GM12878 (cell line): ENCODE results near the gene SYTL2. TPM values are rescaled to one million over a fixed set of nuclear protein-coding genes. Genes with fewer than 3 reads are reported as not detected.
"Not testable (repeated sequence)": the region's sequence is repeated elsewhere in the genome, so short reads cannot be mapped to it uniquely, and the experiment has no call there.

Experiments used
- ATAC-seq: fragments of 200-7000 bp; cut with Tn5 transposase; 3 replicates; pipeline ENCODE4 v1.9.1; 2020; ENCODE audit warnings: mild to moderate bottlenecking, moderate library complexity
- BruUV-seq: library from RNA; stranded (reverse); fragments of 400-500 nt; replicated peaks from 2 replicates; lab custom pipeline; 2021; lab: Mats Ljungman, UMichigan
- CTCF ChIA-PET: fragments of 300-600 bp; sonication (Branson Sonifier 250); formaldehyde crosslinking; extraction: SDS; loops from one replicate; lab custom pipeline; 2021; ENCODE audit warnings: inconsistent platforms; lab: Yijun Ruan, JAX
- POLR2A ChIA-PET: fragments of 350-600 bp; formaldehyde crosslinking; extraction: SDS; loops from one replicate; lab custom pipeline; 2021; ENCODE audit warnings: inconsistent platforms; lab: Charles Lee
- RAD21 ChIA-PET: fragments of 300-600 bp; sonication (Branson Sonifier 250); formaldehyde crosslinking; loops from one replicate; lab custom pipeline; 2023; ENCODE audit warnings: antibody characterized with exemption; ENCODE audit not compliant: unreplicated experiment; lab: Charles Lee
- SMC1A ChIA-PET: fragments of 300-600 bp; sonication (Branson Sonifier 250); formaldehyde crosslinking; loops from one replicate; lab custom pipeline; 2023; ENCODE audit not compliant: unreplicated experiment, uncharacterized antibody; lab: Charles Lee
- DNase-seq: peaks from one replicate; pipeline ENCODE4 v3.0.0-alpha.2; 2011; ENCODE audit warnings: low read depth, low spot score
- FAIRE-seq: peaks from 3 replicates; lab custom pipeline; 2011; peaks lifted over from hg19 to GRCh38; lab: Jason Lieb, UNC
- H2AFZ ChIP-seq: 2 replicates; pipeline ENCODE4 v1.6.0; 2011; ENCODE audit warnings: low read depth, low read length, control low read depth; ENCODE audit not compliant: control insufficient read depth
- H3K27ac ChIP-seq: 2 replicates; pipeline ENCODE4 v1.5.1; 2011; ENCODE audit warnings: control low read depth; ENCODE audit not compliant: control insufficient read depth, insufficient read depth
- H3K27me3 ChIP-seq, 2 experiments: replicated peaks in 1 of 2; 2 replicates each; pipeline versions ENCODE4 v1.6.0 to v1.6.1; 2011; ENCODE audit warnings: low read length in 1 of 2; ENCODE audit not compliant: control insufficient read depth in 2 of 2, insufficient read depth in 2 of 2
- H3K36me3 ChIP-seq, 2 experiments: 2 replicates each; pipeline ENCODE4 v1.5.1; 2011; ENCODE audit warnings: low read length in 1 of 2; ENCODE audit not compliant: control insufficient read depth in 2 of 2, insufficient read depth in 2 of 2
- H3K4me1 ChIP-seq: 2 replicates; pipeline ENCODE4 v1.6.1; 2011; ENCODE audit warnings: mild to moderate bottlenecking, low read length, moderate library complexity, mixed read lengths; ENCODE audit not compliant: control insufficient read depth, insufficient read depth
- H3K4me2 ChIP-seq: 2 replicates; pipeline ENCODE4 v1.6.0; 2011; ENCODE audit warnings: control low read depth; ENCODE audit not compliant: control insufficient read depth, insufficient read depth
- H3K4me3 ChIP-seq: fragments of 200-600 bp; sonication (generic); 2 replicates; pipeline ENCODE4 v1.5.1; 2016
- H3K79me2 ChIP-seq: 2 replicates; pipeline ENCODE4 v1.6.0; 2011; ENCODE audit warnings: low read length; ENCODE audit not compliant: control insufficient read depth, insufficient read depth
- H3K9ac ChIP-seq: 2 replicates; pipeline ENCODE4 v1.8.0; 2011; ENCODE audit warnings: low read length, control low read depth, mixed read lengths; ENCODE audit not compliant: control insufficient read depth, insufficient read depth
- H3K9me3 ChIP-seq: replicated peaks from 3 replicates; pipeline ENCODE4 v1.5.1; 2011; ENCODE audit warnings: mild to moderate bottlenecking, low read length; ENCODE audit not compliant: control insufficient read depth, insufficient read depth
- H4K20me1 ChIP-seq: 2 replicates; pipeline ENCODE4 v1.6.0; 2011; ENCODE audit not compliant: control insufficient read depth, insufficient read depth
- EED ChIP-seq: sonication (generic); IDR thresholded peaks from 2 replicates; pipeline ENCODE4 v1.6.1; 2016; ENCODE audit warnings: antibody characterized with exemption, low read depth
- EZH2 ChIP-seq: IDR thresholded peaks from 2 replicates; pipeline ENCODE4 v1.6.1; 2012; ENCODE audit warnings: low read depth, mild to moderate bottlenecking, control low read depth, inconsistent platforms, low read length, borderline replicate concordance; ENCODE audit not compliant: control insufficient read depth
- KDM1A ChIP-seq: fragments of 200-600 bp; sonication (generic); IDR thresholded peaks from 2 replicates; pipeline ENCODE4 v1.6.1; 2016; ENCODE audit warnings: borderline replicate concordance
- SIN3A ChIP-seq: IDR thresholded peaks from 2 replicates; pipeline ENCODE4 v1.6.1; 2012; ENCODE audit warnings: low read depth, low read length, improper control_type of control experiment
- SMC3 ChIP-seq: IDR thresholded peaks from 2 replicates; pipeline ENCODE4 v1.6.1; 2011; ENCODE audit warnings: low read length, improper control_type of control experiment, borderline replicate concordance
- SPI1 ChIP-seq: IDR thresholded peaks from 2 replicates; pipeline ENCODE4 v1.6.1; 2011; ENCODE audit warnings: low read depth, mild to moderate bottlenecking, low read length, moderate library complexity, borderline replicate concordance; ENCODE audit not compliant: insufficient read depth
- WGBS: methylation state at CpG from one replicate; pipeline ENCODE4 v1.1.6; 2016; ENCODE audit warnings: low lambda C conversion rate; ENCODE audit not compliant: insufficient replicate concordance, insufficient coverage; ENCODE audit errors: missing lambda C conversion rate; 5-methylcytosine and 5-hydroxymethylcytosine counted together
- in situ Hi-C: fragments of 300-500 bp; cut with MboI; formaldehyde crosslinking; loops from 9 replicates; pipeline ENCODE4 v1.14.3; 2018; ENCODE audit warnings: mixed read lengths
- intact Hi-C: fragments of 100-400 bp; cut with micrococcal nuclease; formaldehyde crosslinking; loops from one replicate; pipeline ENCODE4 v1.14.2; 2022; ENCODE audit not compliant: unreplicated experiment
- polyA plus RNA-seq, 11 experiments: library from polyadenylated mRNA; depleted of rRNA in 4 of 11; unstranded in 6 of 11; stranded (reverse) in 5 of 11; fragments of >200 nt; fragmentation: Nextera tagmentation in 4 of 11; fragmentation: Illumina TruSeq in 1 of 11; extraction: Ambion mirVana in 4 of 11; extraction: Trizol in 1 of 11; gene quantifications; 1 replicate in 1 of 11; 2 replicates in 10 of 11; pipeline versions ENCODE4 v1.2.1 to v1.2.3, GENCODE V29; 2011 to 2016; ENCODE audit warnings: inconsistent platforms in 2 of 11, missing spikeins in 2 of 11, low read depth in 1 of 11
- total RNA-seq, 4 experiments: library from RNA; depleted of rRNA in 3 of 4; stranded (reverse); fragments of >200 nt in 3 of 4; fragmentation: Illumina TruSeq in 1 of 4; extraction: Trizol in 1 of 4; gene quantifications; 2 replicates each; pipeline versions ENCODE4 v1.2.1 to v1.2.3, GENCODE V29; 2013 to 2021
- TF ChIP-seq, protein P1 (sequence below): fragments of 450-650 bp; IDR thresholded peaks from 2 replicates; pipeline ENCODE4 v1.6.1; 2017; ENCODE audit warnings: antibody characterized with exemption, mild to moderate bottlenecking, moderate library complexity
- TF ChIP-seq, protein P2 (sequence below): fragments of 450-650 bp; IDR thresholded peaks from 2 replicates; pipeline ENCODE4 v1.6.1; 2016; ENCODE audit warnings: mild to moderate bottlenecking
- TF ChIP-seq, protein P3 (sequence below): IDR thresholded peaks from 2 replicates; pipeline ENCODE4 v1.6.1; 2011; ENCODE audit warnings: low read depth, low read length, improper control_type of control experiment, borderline replicate concordance

Gene SYTL2
- total and polyA plus RNA-seq, 10 of the 15 experiments (the other 5 are each of a cell fraction or from before 2014, with no cell fraction given), result 0.02 to 1.4 (median 0.31) TPM; not detected in 2

DNA sequence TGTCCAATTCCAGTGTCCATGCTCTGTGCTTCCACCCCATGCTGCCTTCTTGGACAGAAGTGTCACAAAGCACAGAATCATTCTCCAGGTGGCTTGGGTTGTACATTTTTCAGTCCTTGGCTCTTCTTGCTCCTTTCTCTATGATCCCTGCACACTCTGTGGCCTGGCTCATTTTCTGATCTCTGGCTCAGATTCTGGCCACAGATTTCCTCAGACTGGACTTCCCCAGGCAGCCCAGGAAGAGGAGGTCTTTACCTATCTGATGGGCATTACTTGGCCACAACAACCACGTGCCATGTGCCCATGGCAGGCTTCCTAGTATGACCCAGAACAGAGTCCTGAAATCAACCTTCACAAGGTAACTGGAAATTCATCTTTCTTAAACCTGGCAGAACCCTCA is 27.2 kb downstream of the SYTL2 start:
- no peak for DNase-seq
- no peaks in the 10 kb centered on the region for H3K9me3 ChIP-seq
- H3K4me1 ChIP-seq, result no peaks in the 10 kb centered on the region
- H3K27ac ChIP-seq, result no peak overlapping the region
- FAIRE-seq, result no peak
- no peak overlapping the region for H2AFZ ChIP-seq
- H4K20me1 ChIP-seq, result no peaks in the 10 kb centered on the region
- WGBS, result 0% methylated on average over 1 of the region's 1 CpG
- ChIA-PET RAD21 (no interaction called here), SMC1A (no interaction called here), CTCF (no interaction called here), POLR2A (no interaction called here)
- no peak for ATAC-seq
- H3K36me3 ChIP-seq, result no peaks in the 10 kb centered on the region
- H3K9ac ChIP-seq, result no peak overlapping the region
- no TSS peak for BruUV-seq
- H3K79me2 ChIP-seq, result no peaks in the 10 kb centered on the region
- no peak overlapping the region for H3K4me3 ChIP-seq
- in situ Hi-C loops, result no loop called here
- no peaks in the 10 kb centered on the region for H3K27me3 ChIP-seq
- intact Hi-C loops, result no loop called here
- no peak for TF ChIP-seq SIN3A
- TF ChIP-seq EED, result no peak
- TF ChIP-seq KDM1A, result no peak
- TF ChIP-seq EZH2, result no peak
- no peak for TF ChIP-seq SMC3
- TF ChIP-seq, protein P1, sequence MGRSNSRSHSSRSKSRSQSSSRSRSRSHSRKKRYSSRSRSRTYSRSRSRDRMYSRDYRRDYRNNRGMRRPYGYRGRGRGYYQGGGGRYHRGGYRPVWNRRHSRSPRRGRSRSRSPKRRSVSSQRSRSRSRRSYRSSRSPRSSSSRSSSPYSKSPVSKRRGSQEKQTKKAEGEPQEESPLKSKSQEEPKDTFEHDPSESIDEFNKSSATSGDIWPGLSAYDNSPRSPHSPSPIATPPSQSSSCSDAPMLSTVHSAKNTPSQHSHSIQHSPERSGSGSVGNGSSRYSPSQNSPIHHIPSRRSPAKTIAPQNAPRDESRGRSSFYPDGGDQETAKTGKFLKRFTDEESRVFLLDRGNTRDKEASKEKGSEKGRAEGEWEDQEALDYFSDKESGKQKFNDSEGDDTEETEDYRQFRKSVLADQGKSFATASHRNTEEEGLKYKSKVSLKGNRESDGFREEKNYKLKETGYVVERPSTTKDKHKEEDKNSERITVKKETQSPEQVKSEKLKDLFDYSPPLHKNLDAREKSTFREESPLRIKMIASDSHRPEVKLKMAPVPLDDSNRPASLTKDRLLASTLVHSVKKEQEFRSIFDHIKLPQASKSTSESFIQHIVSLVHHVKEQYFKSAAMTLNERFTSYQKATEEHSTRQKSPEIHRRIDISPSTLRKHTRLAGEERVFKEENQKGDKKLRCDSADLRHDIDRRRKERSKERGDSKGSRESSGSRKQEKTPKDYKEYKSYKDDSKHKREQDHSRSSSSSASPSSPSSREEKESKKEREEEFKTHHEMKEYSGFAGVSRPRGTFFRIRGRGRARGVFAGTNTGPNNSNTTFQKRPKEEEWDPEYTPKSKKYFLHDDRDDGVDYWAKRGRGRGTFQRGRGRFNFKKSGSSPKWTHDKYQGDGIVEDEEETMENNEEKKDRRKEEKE, result no peak
- TF ChIP-seq, protein P2, sequence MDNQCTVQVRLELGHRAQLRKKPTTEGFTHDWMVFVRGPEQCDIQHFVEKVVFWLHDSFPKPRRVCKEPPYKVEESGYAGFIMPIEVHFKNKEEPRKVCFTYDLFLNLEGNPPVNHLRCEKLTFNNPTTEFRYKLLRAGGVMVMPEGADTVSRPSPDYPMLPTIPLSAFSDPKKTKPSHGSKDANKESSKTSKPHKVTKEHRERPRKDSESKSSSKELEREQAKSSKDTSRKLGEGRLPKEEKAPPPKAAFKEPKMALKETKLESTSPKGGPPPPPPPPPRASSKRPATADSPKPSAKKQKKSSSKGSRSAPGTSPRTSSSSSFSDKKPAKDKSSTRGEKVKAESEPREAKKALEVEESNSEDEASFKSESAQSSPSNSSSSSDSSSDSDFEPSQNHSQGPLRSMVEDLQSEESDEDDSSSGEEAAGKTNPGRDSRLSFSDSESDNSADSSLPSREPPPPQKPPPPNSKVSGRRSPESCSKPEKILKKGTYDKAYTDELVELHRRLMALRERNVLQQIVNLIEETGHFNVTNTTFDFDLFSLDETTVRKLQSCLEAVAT, result no peak
- no peak for TF ChIP-seq SPI1
- TF ChIP-seq, protein P3, sequence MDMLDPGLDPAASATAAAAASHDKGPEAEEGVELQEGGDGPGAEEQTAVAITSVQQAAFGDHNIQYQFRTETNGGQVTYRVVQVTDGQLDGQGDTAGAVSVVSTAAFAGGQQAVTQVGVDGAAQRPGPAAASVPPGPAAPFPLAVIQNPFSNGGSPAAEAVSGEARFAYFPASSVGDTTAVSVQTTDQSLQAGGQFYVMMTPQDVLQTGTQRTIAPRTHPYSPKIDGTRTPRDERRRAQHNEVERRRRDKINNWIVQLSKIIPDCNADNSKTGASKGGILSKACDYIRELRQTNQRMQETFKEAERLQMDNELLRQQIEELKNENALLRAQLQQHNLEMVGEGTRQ, result no peak
- no peak overlapping the region for H3K4me2 ChIP-seq

DNA sequence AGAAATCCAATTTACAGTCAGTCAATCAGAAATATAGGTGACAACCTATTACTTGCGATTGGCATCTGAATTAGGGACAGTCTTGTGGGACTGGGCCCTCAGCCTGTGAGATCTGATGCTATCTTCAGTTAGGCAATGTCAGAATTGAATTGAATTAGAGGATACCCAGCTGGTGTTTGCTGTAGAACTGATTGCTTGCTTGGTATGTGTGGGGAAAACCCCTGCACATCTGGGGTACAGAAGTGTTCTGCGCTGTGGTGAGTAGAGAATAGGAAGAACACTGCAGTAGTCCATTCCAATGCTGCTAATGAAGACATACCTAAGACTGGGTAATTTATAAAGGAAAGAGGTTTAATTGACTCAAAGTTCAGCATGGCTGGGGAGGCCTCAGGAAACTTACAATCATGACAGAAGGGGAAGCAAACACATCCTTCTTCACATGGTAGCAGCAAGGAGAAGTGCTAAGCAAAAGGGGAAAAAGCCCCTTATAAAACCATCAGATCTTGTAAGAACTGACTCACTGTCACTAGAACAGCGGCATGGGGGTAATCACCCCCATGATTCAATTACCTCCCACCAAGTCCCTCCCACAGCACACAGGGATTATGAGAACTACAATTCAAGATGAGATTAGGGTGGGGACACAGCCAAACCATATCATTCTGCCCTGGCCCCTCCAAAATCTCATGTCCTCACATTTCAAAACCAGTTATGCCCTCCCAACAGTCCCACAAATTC is 30.0 kb downstream of the SYTL2 start:
- H3K9me3 ChIP-seq, H3K9ac ChIP-seq, H3K27me3 ChIP-seq, H3K79me2 ChIP-seq, in situ Hi-C loops, FAIRE-seq, RAD21 ChIA-PET, H3K27ac ChIP-seq, H4K20me1 ChIP-seq, BruUV-seq, H2AFZ ChIP-seq, H3K36me3 ChIP-seq, H3K4me3 ChIP-seq, DNase-seq, POLR2A ChIA-PET, H3K4me1 ChIP-seq, H3K4me2 ChIP-seq, intact Hi-C loops: not testable (repeated sequence)
- ATAC-seq, result peak; percentile 63
- ChIA-PET SMC1A (interaction anchor here (1.0 kb wide), 1 partner anchor 132 kb away, joined by 3 read pairs; no protein-coding TSS in a partner anchor), CTCF (interaction anchor here (1.2 kb wide), 1 partner anchor 8 kb away, joined by 3 read pairs; no protein-coding TSS in a partner anchor)
- 21% methylated on average over 3 of the region's 3 CpGs for WGBS
